Measurements from ENCODE around the gene PAK2.

PAK2 gene

GRCh38 chr3:196774191-196774820 is 34.6 kb downstream of the PAK2 start:
- DNase-seq: peak; percentile 49
- in situ Hi-C loops (cut with MboI; ENCODE audit: low pct_unique_long_range_greater_than_20kb, low sequenced_read_pairs): no loop called here

GRCh38 chr3:196774848-196775422 is 35.3 kb downstream of the PAK2 start:
- in situ Hi-C loops (cut with MboI; ENCODE audit: low pct_unique_long_range_greater_than_20kb, low sequenced_read_pairs): no loop called here
- DNase-seq: no peak

GRCh38 chr3:196775938-196776337 is 36.3 kb downstream of the PAK2 start:
- in situ Hi-C loops (cut with MboI; ENCODE audit: low pct_unique_long_range_greater_than_20kb, low sequenced_read_pairs): no loop called here
- DNase-seq: peak; percentile 76

GRCh38 chr3:196777836-196778235 is 38.2 kb downstream of the PAK2 start:
- in situ Hi-C loops (cut with MboI; ENCODE audit: low pct_unique_long_range_greater_than_20kb, low sequenced_read_pairs): no loop called here
- DNase-seq: no peak

GRCh38 chr3:196778755-196779154 is 39.1 kb downstream of the PAK2 start:
- in situ Hi-C loops (cut with MboI; ENCODE audit: low pct_unique_long_range_greater_than_20kb, low sequenced_read_pairs): no loop called here
- no peak for DNase-seq

GRCh38 chr3:196782511-196782910 is 42.9 kb downstream of the PAK2 start:
- in situ Hi-C loops (cut with MboI; ENCODE audit: low pct_unique_long_range_greater_than_20kb, low sequenced_read_pairs): no loop called here
- no peak for DNase-seq

- in situ Hi-C loops (cut with MboI; ENCODE audit: low pct_unique_long_range_greater_than_20kb, low sequenced_read_pairs): no loop called here
- no peak for DNase-seq
These were observed 48.9 kb downstream of the PAK2 start for GRCh38 chr3:196788528-196788927.

- in situ Hi-C loops (cut with MboI; ENCODE audit: low pct_unique_long_range_greater_than_20kb, low sequenced_read_pairs): no loop called here
These were observed 50.3 kb downstream of the PAK2 start for GRCh38 chr3:196789885-196790359.

GRCh38 chr3:196790636-196791035 is 51.0 kb downstream of the PAK2 start:
- in situ Hi-C loops (cut with MboI; ENCODE audit: low pct_unique_long_range_greater_than_20kb, low sequenced_read_pairs): no loop called here
- DNase-seq: no peak

More at GRCh38 chr3:196789885-196790359, 50.3 kb downstream of the PAK2 start:
- no peak for DNase-seq

GRCh38 chr3:196792771-196793170 is 53.1 kb downstream of the PAK2 start:
- DNase-seq: no peak
- in situ Hi-C loops (cut with MboI; ENCODE audit: low pct_unique_long_range_greater_than_20kb, low sequenced_read_pairs): no loop called here

GRCh38 chr3:196793246-196793645 is 53.6 kb downstream of the PAK2 start:
- no peak for DNase-seq
- in situ Hi-C loops (cut with MboI; ENCODE audit: low pct_unique_long_range_greater_than_20kb, low sequenced_read_pairs): no loop called here

- DNase-seq: no peak
- in situ Hi-C loops (cut with MboI; ENCODE audit: low pct_unique_long_range_greater_than_20kb, low sequenced_read_pairs): no loop called here
These were observed 54.8 kb downstream of the PAK2 start for GRCh38 chr3:196794467-196794866.

- in situ Hi-C loops (cut with MboI; ENCODE audit: low pct_unique_long_range_greater_than_20kb, low sequenced_read_pairs): no loop called here
These were observed 56.7 kb downstream of the PAK2 start for GRCh38 chr3:196796317-196796716.

GRCh38 chr3:196800742-196801434 is 61.2 kb downstream of the PAK2 start:
- DNase-seq: no peak
- in situ Hi-C loops (cut with MboI; ENCODE audit: low pct_unique_long_range_greater_than_20kb, low sequenced_read_pairs): no loop called here

More at GRCh38 chr3:196796317-196796716, 56.7 kb downstream of the PAK2 start:
- no peak for DNase-seq

- in situ Hi-C loops (cut with MboI; ENCODE audit: low pct_unique_long_range_greater_than_20kb, low sequenced_read_pairs): no loop called here
- DNase-seq: no peak
These were observed 64.3 kb downstream of the PAK2 start for GRCh38 chr3:196803891-196804468.

GRCh38 chr3:196804773-196805172 is 65.1 kb downstream of the PAK2 start:
- in situ Hi-C loops (cut with MboI; ENCODE audit: low pct_unique_long_range_greater_than_20kb, low sequenced_read_pairs): no loop called here
- DNase-seq: no peak

GRCh38 chr3:196810963-196811581 is 71.4 kb downstream of the PAK2 start:
- in situ Hi-C loops (cut with MboI; ENCODE audit: low pct_unique_long_range_greater_than_20kb, low sequenced_read_pairs): no loop called here
- DNase-seq: no peak

- DNase-seq: no peak
- in situ Hi-C loops (cut with MboI; ENCODE audit: low pct_unique_long_range_greater_than_20kb, low sequenced_read_pairs): no loop called here
These were observed 73.2 kb downstream of the PAK2 start for GRCh38 chr3:196812853-196813252.

GRCh38 chr3:196813903-196814302 is 74.2 kb downstream of the PAK2 start:
- in situ Hi-C loops (cut with MboI; ENCODE audit: low pct_unique_long_range_greater_than_20kb, low sequenced_read_pairs): no loop called here

More at GRCh38 chr3:196813903-196814302, 74.2 kb downstream of the PAK2 start:
- DNase-seq: no peak

Data from KBM-7 (cell line).